CD1c-positive myeloid dendritic cell (primary cell): ENCODE data around the gene DTHD1.
A peak's percentile ranks its signal among the peaks of the same experiment; 100 is the strongest.

ENCODE experiments used
- DNase-seq: peaks from one replicate; pipeline ENCODE4 v3.0.0-alpha.2; 2016; ENCODE audit errors: extremely low spot score

DTHD1 gene

GRCh38 chr4:36281384-36282106 lies at the start of gene DTHD1:
TSS of gene DTHD1 (plus strand) at chr4:36281616. CDS start at chr4:36281759, 143 bp downstream.
- DNase-seq = no peak

- no peak for DNase-seq
Observed at GRCh38 chr4:36233567-36234266, 47.7 kb upstream of the DTHD1 start.

GRCh38 chr4:36235306-36235705 lies 46.1 kb upstream of the DTHD1 start:
- DNase-seq = no peak

- DNase-seq = no peak
Observed at GRCh38 chr4:36236159-36236558, 45.3 kb upstream of the DTHD1 start.

GRCh38 chr4:36237366-36238313 lies 43.8 kb upstream of the DTHD1 start:
- no peak for DNase-seq

GRCh38 chr4:36241771-36242170 lies 39.6 kb upstream of the DTHD1 start:
- DNase-seq = peak; percentile 58

GRCh38 chr4:36242629-36243354 lies 38.6 kb upstream of the DTHD1 start:
- DNase-seq = peak; percentile 5

GRCh38 chr4:36243355-36244256 lies 37.8 kb upstream of the DTHD1 start:
- peak; percentile 75 for DNase-seq

- DNase-seq = peak; percentile 92
Observed at GRCh38 chr4:36244257-36245082, 36.9 kb upstream of the DTHD1 start, which contains the start of gene ARAP2. TSS of gene ARAP2 (minus strand) at chr4:36244514. CDS start at chr4:36229486, 15,028 bp downstream.

- DNase-seq = no peak
Observed at GRCh38 chr4:36249610-36250009, 31.8 kb upstream of the DTHD1 start.

GRCh38 chr4:36251983-36252382 lies 29.4 kb upstream of the DTHD1 start:
- no peak for DNase-seq

- DNase-seq = peak; percentile 40
Observed at GRCh38 chr4:36254371-36254770, 27.0 kb upstream of the DTHD1 start.

- peak; percentile 73 for DNase-seq
Observed at GRCh38 chr4:36255577-36255976, 25.8 kb upstream of the DTHD1 start.

- DNase-seq = peak; percentile 37
Observed at GRCh38 chr4:36256398-36256891, 25.0 kb upstream of the DTHD1 start.

GRCh38 chr4:36260731-36261130 lies 20.7 kb upstream of the DTHD1 start:
- no peak for DNase-seq

GRCh38 chr4:36264207-36264826 lies 17.1 kb upstream of the DTHD1 start:
- no peak for DNase-seq

GRCh38 chr4:36267486-36268268 lies 13.7 kb upstream of the DTHD1 start:
- peak; percentile 23 for DNase-seq

GRCh38 chr4:36269101-36269500 lies 12.3 kb upstream of the DTHD1 start:
- DNase-seq = peak; percentile 35
